WTC11 (cell line): Measurements from ENCODE around the gene TAF6. TPM values are rescaled to one million over a fixed set of nuclear protein-coding genes. Genes with fewer than 3 reads are reported as not detected.

Experiments used
- ATF2 ChIP-seq: sonication (generic); formaldehyde crosslinking; IDR thresholded peaks from 2 replicates; pipeline ENCODE4 v1.8.1; 2022; ENCODE audit warnings: low read depth, missing genetic modification reagents, borderline replicate concordance
- CREM ChIP-seq: sonication (generic); formaldehyde crosslinking; IDR thresholded peaks from 2 replicates; pipeline ENCODE4 v1.8.1; 2022; ENCODE audit warnings: mild to moderate bottlenecking, missing genetic modification reagents, moderate library complexity
- CTCF ChIP-seq: fragments of 200-600 bp; IDR thresholded peaks from 2 replicates; pipeline ENCODE4 v1.8.0; 2022; ENCODE audit warnings: antibody characterized with exemption
- EMX1 ChIP-seq: fragments of 250-450 bp; sonication (Bioruptor Pico); IDR thresholded peaks from 2 replicates; pipeline ENCODE4 v1.8.0; 2021; ENCODE audit warnings: mild to moderate bottlenecking
- GRHL2 ChIP-seq: fragments of 250-450 bp; sonication (Bioruptor Pico); IDR thresholded peaks from 2 replicates; pipeline ENCODE4 v1.8.0; 2022; ENCODE audit warnings: mild to moderate bottlenecking, moderate library complexity; ENCODE audit not compliant: insufficient replicate concordance, severe bottlenecking
- HMGXB4 ChIP-seq: sonication (generic); formaldehyde crosslinking; IDR thresholded peaks from 2 replicates; pipeline ENCODE4 v1.8.1; 2023; ENCODE audit warnings: mild to moderate bottlenecking, moderate library complexity, missing genetic modification reagents
- JAZF1 ChIP-seq: fragments of 250-450 bp; sonication (Bioruptor Pico); IDR thresholded peaks from 2 replicates; pipeline ENCODE4 v1.9.0; 2021; ENCODE audit warnings: moderate library complexity, mild to moderate bottlenecking, inconsistent platforms
- MXD4 ChIP-seq: fragments of 250-450 bp; sonication (Bioruptor Pico); IDR thresholded peaks from 2 replicates; pipeline ENCODE4 v1.8.0; 2021; ENCODE audit warnings: mild to moderate bottlenecking, moderate library complexity, borderline replicate concordance
- NFATC4 ChIP-seq: fragments of 250-450 bp; sonication (Bioruptor Pico); IDR thresholded peaks from 2 replicates; pipeline ENCODE4 v1.9.0; 2021; ENCODE audit warnings: mild to moderate bottlenecking
- NFE2L1 ChIP-seq: sonication (generic); formaldehyde crosslinking; IDR thresholded peaks from 2 replicates; pipeline ENCODE4 v1.8.1; 2023; ENCODE audit warnings: missing genetic modification reagents
- NFYB ChIP-seq: sonication (generic); formaldehyde crosslinking; conservative IDR thresholded peaks from 2 replicates; pipeline ENCODE4 v1.8.0; 2022; ENCODE audit warnings: low read depth, missing genetic modification reagents
- OVOL2 ChIP-seq: fragments of 250-450 bp; sonication (Bioruptor Pico); IDR thresholded peaks from 2 replicates; pipeline ENCODE4 v1.9.0; 2021; ENCODE audit warnings: mild to moderate bottlenecking, borderline replicate concordance
- RELA ChIP-seq: sonication (generic); formaldehyde crosslinking; IDR thresholded peaks from 2 replicates; pipeline ENCODE4 v1.8.1; 2022; ENCODE audit warnings: missing genetic modification reagents, mild to moderate bottlenecking, borderline replicate concordance
- SOX15 ChIP-seq: fragments of 250-450 bp; sonication (Bioruptor Pico); IDR thresholded peaks from 2 replicates; pipeline ENCODE4 v1.9.0; 2021; ENCODE audit warnings: mild to moderate bottlenecking
- TEAD1 ChIP-seq: sonication (generic); formaldehyde crosslinking; IDR thresholded peaks from 2 replicates; pipeline ENCODE4 v1.8.0; 2022; ENCODE audit warnings: mild to moderate bottlenecking, missing genetic modification reagents
- ZNF232 ChIP-seq: sonication (generic); formaldehyde crosslinking; IDR thresholded peaks from 2 replicates; pipeline ENCODE4 v1.8.0; 2022; ENCODE audit warnings: mild to moderate bottlenecking, missing genetic modification reagents
- ZNF263 ChIP-seq: sonication (generic); formaldehyde crosslinking; IDR thresholded peaks from 2 replicates; pipeline ENCODE4 v1.8.1; 2022; ENCODE audit warnings: low read depth, mild to moderate bottlenecking, moderate library complexity, missing genetic modification reagents
- ZNF396 ChIP-seq: fragments of 250-450 bp; sonication (Bioruptor Pico); IDR thresholded peaks from 2 replicates; pipeline ENCODE4 v1.8.0; 2021; ENCODE audit warnings: mild to moderate bottlenecking, moderate library complexity, borderline replicate concordance
- ZNF416 ChIP-seq: fragments of 250-450 bp; sonication (Bioruptor Pico); IDR thresholded peaks from 2 replicates; pipeline ENCODE4 v1.9.0; 2021; ENCODE audit warnings: mild to moderate bottlenecking, inconsistent platforms
- total RNA-seq: library from RNA; stranded (reverse); gene quantifications from 3 replicates; pipeline ENCODE4 v1.2.3, GENCODE V29; 2021
- TF ChIP-seq, protein P1 (sequence below): fragments of 250-450 bp; sonication (Bioruptor Pico); IDR thresholded peaks from 2 replicates; pipeline ENCODE4 v2.1.2; 2022; ENCODE audit warnings: mild to moderate bottlenecking, moderate library complexity
- TF ChIP-seq, protein P2 (sequence below): fragments of 250-450 bp; sonication (Bioruptor Pico); IDR thresholded peaks from 2 replicates; pipeline ENCODE4 v1.9.0; 2021; ENCODE audit warnings: mild to moderate bottlenecking, borderline replicate concordance
- TF ChIP-seq, protein P3 (sequence below): sonication (generic); formaldehyde crosslinking; IDR thresholded peaks from 2 replicates; pipeline ENCODE4 v1.8.0; 2023; ENCODE audit warnings: mild to moderate bottlenecking, missing genetic modification reagents
- TF ChIP-seq, protein P4 (sequence below): sonication (generic); formaldehyde crosslinking; IDR thresholded peaks from 2 replicates; pipeline ENCODE4 v1.8.1; 2022; ENCODE audit warnings: missing genetic modification reagents, borderline replicate concordance

Gene TAF6
- total RNA-seq, 1 experiment from 2014 or later = 121 TPM

GRCh38 chr7:100119072-100119969 is at the start of gene TAF6, which contains the start of gene CNPY4 (continued):
- TF ChIP-seq, protein P1, sequence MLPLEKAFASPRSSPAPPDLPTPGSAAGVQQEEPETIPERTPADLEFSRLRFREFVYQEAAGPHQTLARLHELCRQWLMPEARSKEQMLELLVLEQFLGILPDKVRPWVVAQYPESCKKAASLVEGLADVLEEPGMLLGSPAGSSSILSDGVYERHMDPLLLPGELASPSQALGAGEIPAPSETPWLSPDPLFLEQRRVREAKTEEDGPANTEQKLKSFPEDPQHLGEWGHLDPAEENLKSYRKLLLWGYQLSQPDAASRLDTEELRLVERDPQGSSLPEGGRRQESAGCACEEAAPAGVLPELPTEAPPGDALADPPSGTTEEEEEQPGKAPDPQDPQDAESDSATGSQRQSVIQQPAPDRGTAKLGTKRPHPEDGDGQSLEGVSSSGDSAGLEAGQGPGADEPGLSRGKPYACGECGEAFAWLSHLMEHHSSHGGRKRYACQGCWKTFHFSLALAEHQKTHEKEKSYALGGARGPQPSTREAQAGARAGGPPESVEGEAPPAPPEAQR (CRISPR knock-in tag) = no peak
- TF ChIP-seq ZNF396 (CRISPR knock-in tag) (no peak), ZNF263 (CRISPR knock-in tag) (no peak), NFATC4 (CRISPR knock-in tag) (no peak), EMX1 (no peak), CREM (CRISPR knock-in tag) (peak; percentile 46; the same call in 1 of the 2 replicates), NFE2L1 (CRISPR knock-in tag) (peak; percentile 54; the same call in 1 of the 2 replicates), GRHL2 (CRISPR knock-in tag) (no peak), ZNF232 (CRISPR knock-in tag) (peak; percentile 67; the same call in 1 of the 2 replicates), TEAD1 (CRISPR knock-in tag) (peak; percentile 68; the same call in 1 of the 2 replicates), SOX15 (CRISPR knock-in tag) (no peak), RELA (CRISPR knock-in tag) (no peak), MXD4 (CRISPR knock-in tag) (no peak), HMGXB4 (CRISPR knock-in tag) (peak; percentile 42; the same call in 1 of the 2 replicates), JAZF1 (CRISPR knock-in tag) (no peak), ZNF416 (CRISPR knock-in tag) (0 out of 2 replicates have a peak, but pooled peaks have one; percentile 43), CTCF (no peak), NFYB (CRISPR knock-in tag) (no peak), OVOL2 (CRISPR knock-in tag) (no peak; the same call in 1 of the 2 replicates), ATF2 (no peak)
- TF ChIP-seq, protein P2, sequence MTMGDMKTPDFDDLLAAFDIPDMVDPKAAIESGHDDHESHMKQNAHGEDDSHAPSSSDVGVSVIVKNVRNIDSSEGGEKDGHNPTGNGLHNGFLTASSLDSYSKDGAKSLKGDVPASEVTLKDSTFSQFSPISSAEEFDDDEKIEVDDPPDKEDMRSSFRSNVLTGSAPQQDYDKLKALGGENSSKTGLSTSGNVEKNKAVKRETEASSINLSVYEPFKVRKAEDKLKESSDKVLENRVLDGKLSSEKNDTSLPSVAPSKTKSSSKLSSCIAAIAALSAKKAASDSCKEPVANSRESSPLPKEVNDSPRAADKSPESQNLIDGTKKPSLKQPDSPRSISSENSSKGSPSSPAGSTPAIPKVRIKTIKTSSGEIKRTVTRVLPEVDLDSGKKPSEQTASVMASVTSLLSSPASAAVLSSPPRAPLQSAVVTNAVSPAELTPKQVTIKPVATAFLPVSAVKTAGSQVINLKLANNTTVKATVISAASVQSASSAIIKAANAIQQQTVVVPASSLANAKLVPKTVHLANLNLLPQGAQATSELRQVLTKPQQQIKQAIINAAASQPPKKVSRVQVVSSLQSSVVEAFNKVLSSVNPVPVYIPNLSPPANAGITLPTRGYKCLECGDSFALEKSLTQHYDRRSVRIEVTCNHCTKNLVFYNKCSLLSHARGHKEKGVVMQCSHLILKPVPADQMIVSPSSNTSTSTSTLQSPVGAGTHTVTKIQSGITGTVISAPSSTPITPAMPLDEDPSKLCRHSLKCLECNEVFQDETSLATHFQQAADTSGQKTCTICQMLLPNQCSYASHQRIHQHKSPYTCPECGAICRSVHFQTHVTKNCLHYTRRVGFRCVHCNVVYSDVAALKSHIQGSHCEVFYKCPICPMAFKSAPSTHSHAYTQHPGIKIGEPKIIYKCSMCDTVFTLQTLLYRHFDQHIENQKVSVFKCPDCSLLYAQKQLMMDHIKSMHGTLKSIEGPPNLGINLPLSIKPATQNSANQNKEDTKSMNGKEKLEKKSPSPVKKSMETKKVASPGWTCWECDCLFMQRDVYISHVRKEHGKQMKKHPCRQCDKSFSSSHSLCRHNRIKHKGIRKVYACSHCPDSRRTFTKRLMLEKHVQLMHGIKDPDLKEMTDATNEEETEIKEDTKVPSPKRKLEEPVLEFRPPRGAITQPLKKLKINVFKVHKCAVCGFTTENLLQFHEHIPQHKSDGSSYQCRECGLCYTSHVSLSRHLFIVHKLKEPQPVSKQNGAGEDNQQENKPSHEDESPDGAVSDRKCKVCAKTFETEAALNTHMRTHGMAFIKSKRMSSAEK (CRISPR knock-in tag) = no peak
- TF ChIP-seq, protein P3, sequence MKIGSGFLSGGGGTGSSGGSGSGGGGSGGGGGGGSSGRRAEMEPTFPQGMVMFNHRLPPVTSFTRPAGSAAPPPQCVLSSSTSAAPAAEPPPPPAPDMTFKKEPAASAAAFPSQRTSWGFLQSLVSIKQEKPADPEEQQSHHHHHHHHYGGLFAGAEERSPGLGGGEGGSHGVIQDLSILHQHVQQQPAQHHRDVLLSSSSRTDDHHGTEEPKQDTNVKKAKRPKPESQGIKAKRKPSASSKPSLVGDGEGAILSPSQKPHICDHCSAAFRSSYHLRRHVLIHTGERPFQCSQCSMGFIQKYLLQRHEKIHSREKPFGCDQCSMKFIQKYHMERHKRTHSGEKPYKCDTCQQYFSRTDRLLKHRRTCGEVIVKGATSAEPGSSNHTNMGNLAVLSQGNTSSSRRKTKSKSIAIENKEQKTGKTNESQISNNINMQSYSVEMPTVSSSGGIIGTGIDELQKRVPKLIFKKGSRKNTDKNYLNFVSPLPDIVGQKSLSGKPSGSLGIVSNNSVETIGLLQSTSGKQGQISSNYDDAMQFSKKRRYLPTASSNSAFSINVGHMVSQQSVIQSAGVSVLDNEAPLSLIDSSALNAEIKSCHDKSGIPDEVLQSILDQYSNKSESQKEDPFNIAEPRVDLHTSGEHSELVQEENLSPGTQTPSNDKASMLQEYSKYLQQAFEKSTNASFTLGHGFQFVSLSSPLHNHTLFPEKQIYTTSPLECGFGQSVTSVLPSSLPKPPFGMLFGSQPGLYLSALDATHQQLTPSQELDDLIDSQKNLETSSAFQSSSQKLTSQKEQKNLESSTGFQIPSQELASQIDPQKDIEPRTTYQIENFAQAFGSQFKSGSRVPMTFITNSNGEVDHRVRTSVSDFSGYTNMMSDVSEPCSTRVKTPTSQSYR (CRISPR knock-in tag) = no peak
- TF ChIP-seq, protein P4, sequence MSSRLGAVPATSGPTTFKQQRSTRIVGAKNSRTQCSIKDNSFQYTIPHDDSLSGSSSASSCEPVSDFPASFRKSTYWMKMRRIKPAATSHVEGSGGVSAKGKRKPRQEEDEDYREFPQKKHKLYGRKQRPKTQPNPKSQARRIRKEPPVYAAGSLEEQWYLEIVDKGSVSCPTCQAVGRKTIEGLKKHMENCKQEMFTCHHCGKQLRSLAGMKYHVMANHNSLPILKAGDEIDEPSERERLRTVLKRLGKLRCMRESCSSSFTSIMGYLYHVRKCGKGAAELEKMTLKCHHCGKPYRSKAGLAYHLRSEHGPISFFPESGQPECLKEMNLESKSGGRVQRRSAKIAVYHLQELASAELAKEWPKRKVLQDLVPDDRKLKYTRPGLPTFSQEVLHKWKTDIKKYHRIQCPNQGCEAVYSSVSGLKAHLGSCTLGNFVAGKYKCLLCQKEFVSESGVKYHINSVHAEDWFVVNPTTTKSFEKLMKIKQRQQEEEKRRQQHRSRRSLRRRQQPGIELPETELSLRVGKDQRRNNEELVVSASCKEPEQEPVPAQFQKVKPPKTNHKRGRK (CRISPR knock-in tag) = no peak
